Glutamatergic neuron (in vitro differentiated cells): ENCODE results near the gene SLIT3. TPM values are rescaled to one million over a fixed set of nuclear protein-coding genes. Genes with fewer than 3 reads are reported as not detected.

ENCODE experiments used
- DNase-seq: peaks from one replicate; pipeline ENCODE4 v3.0.0; 2022
- H3K27ac Mint-ChIP-seq: one replicate; pipeline ENCODE4 v1.8.0; 2020; ENCODE audit warnings: mild to moderate bottlenecking, mixed read lengths, inconsistent platforms; ENCODE audit not compliant: unreplicated experiment
- H3K27me3 Mint-ChIP-seq: one replicate; pipeline ENCODE4 v1.8.0; 2020; ENCODE audit warnings: mild to moderate bottlenecking, moderate library complexity, mixed read lengths, inconsistent platforms; ENCODE audit not compliant: unreplicated experiment
- H3K36me3 Mint-ChIP-seq: one replicate; pipeline ENCODE4 v1.8.0; 2020; ENCODE audit warnings: mild to moderate bottlenecking, mixed read lengths, inconsistent platforms; ENCODE audit not compliant: unreplicated experiment
- H3K4me1 Mint-ChIP-seq: one replicate; pipeline ENCODE4 v1.8.0; 2020; ENCODE audit warnings: mild to moderate bottlenecking, low read depth, mixed read lengths, inconsistent platforms; ENCODE audit not compliant: unreplicated experiment
- H3K4me3 Mint-ChIP-seq: one replicate; pipeline ENCODE4 v1.8.0; 2020; ENCODE audit warnings: mild to moderate bottlenecking, mixed read lengths, inconsistent platforms; ENCODE audit not compliant: unreplicated experiment
- H3K9me3 Mint-ChIP-seq: one replicate; pipeline ENCODE4 v1.8.0; 2020; ENCODE audit warnings: mild to moderate bottlenecking, moderate library complexity, mixed read lengths, inconsistent platforms; ENCODE audit not compliant: unreplicated experiment
- CTCF ChIP-seq: fragments of 200-600 bp; sonication (generic); IDR thresholded peaks from one replicate; pipeline ENCODE4 v1.5.0; 2021; ENCODE audit not compliant: partially characterized antibody, unreplicated experiment
- total RNA-seq: library from RNA; stranded (reverse); fragmentation: NEBNext Ultra II Directional; extraction: Animal tissue kit (Norgen Biotek cat#: 25700); gene quantifications from one replicate; pipeline ENCODE4 v1.2.1, GENCODE V29; 2021; ENCODE audit not compliant: unreplicated experiment

The SLIT3 gene
- total RNA-seq, 1 donor from 2014 or later = 11.5 TPM

- Mint-ChIP-seq H3K4me1 (no peaks in the 10 kb centered on the region), H3K36me3 (no peaks in the 10 kb centered on the region), H3K9me3 (peaks cover 2% of the 10 kb centered on the region), H3K27ac (no peak overlapping the region), H3K27me3 (no peaks in the 10 kb centered on the region), H3K4me3 (no peak overlapping the region)
- TF ChIP-seq CTCF = no peak
- DNase-seq = no peak
Observed at GRCh38 chr5:168967882-168968620, 332.9 kb downstream of the SLIT3 start.

- H3K27me3 Mint-ChIP-seq = no peaks in the 10 kb centered on the region
Observed at GRCh38 chr5:168965638-168966037, 335.3 kb downstream of the SLIT3 start.

GRCh38 chr5:168964182-168964581 is 336.8 kb downstream of the SLIT3 start:
- no peak for DNase-seq
- Mint-ChIP-seq H3K4me1 (no peaks in the 10 kb centered on the region), H3K27me3 (no peaks in the 10 kb centered on the region), H3K27ac (no peak overlapping the region), H3K4me3 (no peak overlapping the region), H3K36me3 (no peaks in the 10 kb centered on the region), H3K9me3 (no peaks in the 10 kb centered on the region)
- TF ChIP-seq CTCF = no peak

More at GRCh38 chr5:168965638-168966037, 335.3 kb downstream of the SLIT3 start:
- no peak overlapping the region for H3K27ac Mint-ChIP-seq
- no peaks in the 10 kb centered on the region for H3K36me3 Mint-ChIP-seq
- no peak for DNase-seq
- no peak overlapping the region for H3K4me3 Mint-ChIP-seq
- H3K9me3 Mint-ChIP-seq = no peaks in the 10 kb centered on the region
- TF ChIP-seq CTCF = no peak
- H3K4me1 Mint-ChIP-seq = no peaks in the 10 kb centered on the region

- Mint-ChIP-seq H3K36me3 (no peaks in the 10 kb centered on the region), H3K27ac (no peak overlapping the region), H3K27me3 (no peaks in the 10 kb centered on the region), H3K9me3 (no peaks in the 10 kb centered on the region), H3K4me3 (no peak overlapping the region), H3K4me1 (no peaks in the 10 kb centered on the region)
- no peak for DNase-seq
- no peak for TF ChIP-seq CTCF
Observed at GRCh38 chr5:168962306-168962705, 338.6 kb downstream of the SLIT3 start.

- Mint-ChIP-seq H3K27ac (no peak overlapping the region), H3K9me3 (no peaks in the 10 kb centered on the region), H3K27me3 (no peaks in the 10 kb centered on the region), H3K36me3 (no peaks in the 10 kb centered on the region), H3K4me1 (no peaks in the 10 kb centered on the region), H3K4me3 (no peak overlapping the region)
- no peak for TF ChIP-seq CTCF
- no peak for DNase-seq
Observed at GRCh38 chr5:168961681-168962080, 339.3 kb downstream of the SLIT3 start.
